ENCODE measurements around the gene DHCR24.

DHCR24 gene

GRCh38 chr1:54815086-54815876, 71.7 kb downstream of the DHCR24 start:
- TF ChIP-seq POLR2AphosphoS5 (IDR thresholded peaks at IDR 0.05; ENCODE audit: low read depth, low read length) (no peak), FOXP2 (optimal IDR thresholded peaks at IDR 0.05; ENCODE audit: borderline replicate concordance, extremely low read depth, extremely low read length, insufficient read depth) (no peak), TAF1 (IDR thresholded peaks at IDR 0.05; ENCODE audit: borderline replicate concordance, insufficient read depth, low read length) (no peak), REST (IDR thresholded peaks at IDR 0.05; ENCODE audit: insufficient read depth in 1 of 2, low read depth in 2 of 2, low read length in 2 of 2) (no peak)

GRCh38 chr1:54814571-54814970, 72.4 kb downstream of the DHCR24 start:
- no peak for TF ChIP-seq SIN3A (IDR thresholded peaks at IDR 0.05; ENCODE audit: borderline replicate concordance, insufficient read depth, low read length)

- TF ChIP-seq POLR2AphosphoS5 (IDR thresholded peaks at IDR 0.05; ENCODE audit: low read depth, low read length) (no peak), FOXP2 (optimal IDR thresholded peaks at IDR 0.05; ENCODE audit: borderline replicate concordance, extremely low read depth, extremely low read length, insufficient read depth) (no peak), TAF1 (IDR thresholded peaks at IDR 0.05; ENCODE audit: borderline replicate concordance, insufficient read depth, low read length) (no peak)
These were observed 72.9 kb downstream of the DHCR24 start for GRCh38 chr1:54814126-54814498.

GRCh38 chr1:54813485-54814125, 73.4 kb downstream of the DHCR24 start:
- TF ChIP-seq POLR2AphosphoS5 (IDR thresholded peaks at IDR 0.05; ENCODE audit: low read depth, low read length) = no peak
- TF ChIP-seq FOXP2 (optimal IDR thresholded peaks at IDR 0.05; ENCODE audit: borderline replicate concordance, extremely low read depth, extremely low read length, insufficient read depth) = no peak
- TF ChIP-seq SIN3A (IDR thresholded peaks at IDR 0.05; ENCODE audit: borderline replicate concordance, insufficient read depth, low read length) = no peak
- no peak for TF ChIP-seq REST (IDR thresholded peaks at IDR 0.05; ENCODE audit: insufficient read depth in 1 of 2, low read depth in 2 of 2, low read length in 2 of 2)
- TF ChIP-seq TAF1 (IDR thresholded peaks at IDR 0.05; ENCODE audit: borderline replicate concordance, insufficient read depth, low read length) = no peak

GRCh38 chr1:54812801-54813484, 74.1 kb downstream of the DHCR24 start:
- no peak for TF ChIP-seq POLR2AphosphoS5 (IDR thresholded peaks at IDR 0.05; ENCODE audit: low read depth, low read length)
- no peak for TF ChIP-seq FOXP2 (optimal IDR thresholded peaks at IDR 0.05; ENCODE audit: borderline replicate concordance, extremely low read depth, extremely low read length, insufficient read depth)
- no peak for TF ChIP-seq SIN3A (IDR thresholded peaks at IDR 0.05; ENCODE audit: borderline replicate concordance, insufficient read depth, low read length)
- TF ChIP-seq REST (IDR thresholded peaks at IDR 0.05; ENCODE audit: insufficient read depth in 1 of 2, low read depth in 2 of 2, low read length in 2 of 2) = no peak
- no peak for TF ChIP-seq TAF1 (IDR thresholded peaks at IDR 0.05; ENCODE audit: borderline replicate concordance, insufficient read depth, low read length)

All from PFSK-1 (cell line).